HG03045 (cell line): ENCODE data around the gene CPLX3.

ENCODE experiments used
- ATAC-seq: cut with Tn5 transposase; IDR thresholded peaks from one replicate; pipeline ENCODE4 v1.9.1; 2021; ENCODE audit warnings: mild to moderate bottlenecking, moderate library complexity; ENCODE audit not compliant: unreplicated experiment

Gene CPLX3

GRCh38 chr15:74802290-74802689 is 24.1 kb upstream of the CPLX3 start:
- ATAC-seq = no peak

- ATAC-seq = no peak
Observed at GRCh38 chr15:74802862-74803447, 23.5 kb upstream of the CPLX3 start.

GRCh38 chr15:74804935-74805334 is 21.5 kb upstream of the CPLX3 start:
- ATAC-seq = no peak

GRCh38 chr15:74807282-74807681 is 19.1 kb upstream of the CPLX3 start:
- ATAC-seq = no peak

GRCh38 chr15:74808078-74808839 is 18.2 kb upstream of the CPLX3 start:
- ATAC-seq = no peak

GRCh38 chr15:74808840-74809229 is 17.6 kb upstream of the CPLX3 start:
- ATAC-seq = no peak

- ATAC-seq = no peak
Observed at GRCh38 chr15:74809242-74809641, 17.2 kb upstream of the CPLX3 start.

- ATAC-seq = no peak
Observed at GRCh38 chr15:74809956-74810355, 16.5 kb upstream of the CPLX3 start.

- no peak for ATAC-seq
Observed at GRCh38 chr15:74812533-74812932, 13.9 kb upstream of the CPLX3 start, which contains the start of gene LMAN1L. Gene LMAN1L (plus strand): TSS chr15:74812835. CDS start chr15:74812855, 20 bp downstream.

- no peak for ATAC-seq
Observed at GRCh38 chr15:74815121-74815934, 11.1 kb upstream of the CPLX3 start.

GRCh38 chr15:74815961-74816360 is 10.5 kb upstream of the CPLX3 start:
- ATAC-seq = no peak

- ATAC-seq = no peak
Observed at GRCh38 chr15:74816624-74817369, 9.6 kb upstream of the CPLX3 start.

- ATAC-seq = no peak
Observed at GRCh38 chr15:74817370-74817737, 9.1 kb upstream of the CPLX3 start.

- no peak for ATAC-seq
Observed at GRCh38 chr15:74820056-74820455, 6.4 kb upstream of the CPLX3 start.

- ATAC-seq = no peak
Observed at GRCh38 chr15:74821091-74821789, 5.2 kb upstream of the CPLX3 start.

- ATAC-seq = no peak
Observed at GRCh38 chr15:74821790-74822158, 4.7 kb upstream of the CPLX3 start.

- ATAC-seq = no peak
Observed at GRCh38 chr15:74822233-74822632, 4.2 kb upstream of the CPLX3 start.

GRCh38 chr15:74823324-74823723 is 3.1 kb upstream of the CPLX3 start:
- no peak for ATAC-seq

GRCh38 chr15:74824976-74825375 is 1.5 kb upstream of the CPLX3 start:
- ATAC-seq = no peak

GRCh38 chr15:74825866-74826265 is 561 bp upstream of the CPLX3 start:
- no peak for ATAC-seq

GRCh38 chr15:74826921-74827320 is 494 bp downstream of the CPLX3 start:
- no peak for ATAC-seq
